ENCODE data around the gene SH3GLB1.
A peak's percentile ranks its signal among the peaks of the same experiment; 100 is the strongest.

SH3GLB1 gene

GRCh38 chr1:86731416-86731815 lies 27.0 kb downstream of the SH3GLB1 start:
- no peak overlapping the region for H3K4me3 ChIP-seq (ENCODE audit: control insufficient read depth, low read depth, low read length)
- TF ChIP-seq CTCF (conservative IDR thresholded peaks at IDR 0.05; ENCODE audit: control insufficient read depth, insufficient read depth, low read depth, low read length) = no peak
- DNase-seq (ENCODE audit: low read depth) = no peak

GRCh38 chr1:86733340-86733739 lies 29.0 kb downstream of the SH3GLB1 start:
- no peak overlapping the region for H3K4me3 ChIP-seq (ENCODE audit: control insufficient read depth, low read depth, low read length)
- TF ChIP-seq CTCF (conservative IDR thresholded peaks at IDR 0.05; ENCODE audit: control insufficient read depth, insufficient read depth, low read depth, low read length) = no peak
- no peak for DNase-seq (ENCODE audit: low read depth)

- no peak for TF ChIP-seq CTCF (conservative IDR thresholded peaks at IDR 0.05; ENCODE audit: control insufficient read depth, insufficient read depth, low read depth, low read length)
- no peak overlapping the region for H3K4me3 ChIP-seq (ENCODE audit: control insufficient read depth, low read depth, low read length)
- DNase-seq (ENCODE audit: low read depth) = no peak
Measured at GRCh38 chr1:86739648-86740509, 35.5 kb downstream of the SH3GLB1 start.

GRCh38 chr1:86741947-86742572 lies 37.7 kb downstream of the SH3GLB1 start:
- no peak overlapping the region for H3K4me3 ChIP-seq (ENCODE audit: control insufficient read depth, low read depth, low read length)
- peak; percentile 58 for TF ChIP-seq CTCF (conservative IDR thresholded peaks at IDR 0.05; ENCODE audit: control insufficient read depth, insufficient read depth, low read depth, low read length)
- DNase-seq (ENCODE audit: low read depth) = peak; percentile 51

- DNase-seq (ENCODE audit: low read depth) = no peak
- TF ChIP-seq CTCF (conservative IDR thresholded peaks at IDR 0.05; ENCODE audit: control insufficient read depth, insufficient read depth, low read depth, low read length) = no peak
- H3K4me3 ChIP-seq (ENCODE audit: control insufficient read depth, low read depth, low read length) = no peak overlapping the region
Measured at GRCh38 chr1:86747304-86747703, 42.9 kb downstream of the SH3GLB1 start.

GRCh38 chr1:86748622-86749373 lies 44.4 kb downstream of the SH3GLB1 start:
- no peak for TF ChIP-seq CTCF (conservative IDR thresholded peaks at IDR 0.05; ENCODE audit: control insufficient read depth, insufficient read depth, low read depth, low read length)
- H3K4me3 ChIP-seq (ENCODE audit: control insufficient read depth, low read depth, low read length) = no peak overlapping the region
- no peak for DNase-seq (ENCODE audit: low read depth)
